VCaP (cell line): ENCODE measurements around the gene SFXN5.

ENCODE experiments used
- H3K27ac ChIP-seq: fragments of 450-650 bp; 2 replicates; pipeline ENCODE4 v1.5.1; 2017
- TF ChIP-seq, protein P1 (sequence below): fragments of 450-650 bp; conservative IDR thresholded peaks from 2 replicates; pipeline ENCODE4 v1.5.1; 2017; ENCODE audit warnings: mild to moderate bottlenecking, moderate library complexity

SFXN5 gene

GRCh38 chr2:73085691-73086090, 14.2 kb upstream of the SFXN5 start:
- TF ChIP-seq, protein P1, sequence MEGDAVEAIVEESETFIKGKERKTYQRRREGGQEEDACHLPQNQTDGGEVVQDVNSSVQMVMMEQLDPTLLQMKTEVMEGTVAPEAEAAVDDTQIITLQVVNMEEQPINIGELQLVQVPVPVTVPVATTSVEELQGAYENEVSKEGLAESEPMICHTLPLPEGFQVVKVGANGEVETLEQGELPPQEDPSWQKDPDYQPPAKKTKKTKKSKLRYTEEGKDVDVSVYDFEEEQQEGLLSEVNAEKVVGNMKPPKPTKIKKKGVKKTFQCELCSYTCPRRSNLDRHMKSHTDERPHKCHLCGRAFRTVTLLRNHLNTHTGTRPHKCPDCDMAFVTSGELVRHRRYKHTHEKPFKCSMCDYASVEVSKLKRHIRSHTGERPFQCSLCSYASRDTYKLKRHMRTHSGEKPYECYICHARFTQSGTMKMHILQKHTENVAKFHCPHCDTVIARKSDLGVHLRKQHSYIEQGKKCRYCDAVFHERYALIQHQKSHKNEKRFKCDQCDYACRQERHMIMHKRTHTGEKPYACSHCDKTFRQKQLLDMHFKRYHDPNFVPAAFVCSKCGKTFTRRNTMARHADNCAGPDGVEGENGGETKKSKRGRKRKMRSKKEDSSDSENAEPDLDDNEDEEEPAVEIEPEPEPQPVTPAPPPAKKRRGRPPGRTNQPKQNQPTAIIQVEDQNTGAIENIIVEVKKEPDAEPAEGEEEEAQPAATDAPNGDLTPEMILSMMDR: peak; percentile 93
- no peak overlapping the region for H3K27ac ChIP-seq

DNA sequence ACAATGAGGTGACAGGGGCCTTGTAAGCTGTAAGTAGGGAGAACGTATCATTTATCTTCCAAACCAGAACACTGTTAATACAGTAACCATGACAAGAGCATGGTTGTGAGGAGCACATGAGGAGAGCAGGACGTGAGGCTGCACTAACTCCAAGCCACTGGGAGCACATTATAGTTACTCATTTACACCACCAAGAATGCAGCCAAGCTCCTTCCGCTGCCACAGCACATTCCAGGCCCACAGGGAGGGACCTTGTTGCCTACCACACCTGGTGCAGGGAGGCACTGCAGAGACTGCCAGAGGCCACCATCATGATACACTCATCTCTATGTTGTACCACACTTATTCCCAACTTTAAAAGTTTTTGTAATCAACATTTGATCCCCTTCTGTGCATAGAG, 13.5 kb upstream of the SFXN5 start:
- H3K27ac ChIP-seq: no peak overlapping the region; the same call in 1 of the 2 replicates
- TF ChIP-seq, protein P1: no peak

GRCh38 chr2:73083886-73084800, 12.6 kb upstream of the SFXN5 start:
- TF ChIP-seq, protein P1: no peak
- H3K27ac ChIP-seq: no peak overlapping the region; the same call in 1 of the 2 replicates

DNA sequence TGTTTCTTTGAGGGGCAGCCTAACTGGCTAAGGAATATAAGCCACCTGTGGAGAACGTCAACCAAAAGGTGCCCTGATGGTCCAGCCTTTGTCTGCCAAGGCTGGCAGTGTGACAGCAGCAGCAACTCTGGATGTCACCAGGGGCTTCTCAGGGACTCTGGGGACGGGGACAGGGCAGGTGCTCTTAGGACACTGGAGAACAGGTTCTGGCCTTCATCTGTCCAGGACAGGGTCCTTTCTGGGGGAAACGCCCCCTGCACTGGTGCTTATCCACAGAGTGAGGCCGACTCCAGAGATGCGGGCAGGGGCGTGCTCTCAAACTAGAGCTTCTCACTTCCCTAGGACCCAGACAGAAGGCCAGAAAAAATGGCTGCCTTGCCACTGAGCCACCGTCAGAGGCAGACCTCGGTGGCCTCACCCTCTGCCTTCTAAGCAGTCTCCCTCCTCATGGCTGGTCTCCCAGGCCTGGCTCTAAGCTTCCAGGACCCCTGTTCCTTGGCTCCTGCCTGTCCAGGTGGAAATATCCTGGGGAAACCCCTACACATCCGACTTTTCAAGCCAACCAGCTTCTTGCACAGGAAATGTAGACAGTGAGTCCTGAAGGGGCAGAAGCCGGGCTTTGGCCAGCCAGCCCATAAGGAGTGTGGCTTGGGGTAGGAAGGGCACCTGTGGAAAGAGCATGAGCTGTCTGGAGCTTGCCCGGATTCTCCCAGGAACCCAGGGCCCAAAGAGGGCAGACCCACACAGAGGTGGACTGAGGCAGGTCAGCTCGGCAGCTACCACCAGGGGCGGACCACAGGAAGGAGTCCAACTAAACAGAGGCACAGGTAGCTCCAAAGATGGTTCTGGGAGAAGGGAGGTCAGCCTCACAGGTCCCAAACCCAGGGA, 11.3 kb upstream of the SFXN5 start:
- TF ChIP-seq, protein P1: no peak
- no peak overlapping the region for H3K27ac ChIP-seq

- no peak overlapping the region for H3K27ac ChIP-seq
- TF ChIP-seq, protein P1: no peak
Measured at GRCh38 chr2:73081181-73081671, 9.7 kb upstream of the SFXN5 start.

- no peak overlapping the region for H3K27ac ChIP-seq
- TF ChIP-seq, protein P1: no peak
Measured at GRCh38 chr2:73080321-73081131, 9.0 kb upstream of the SFXN5 start.
